ENCODE measurements around the gene XYLT1.

The XYLT1 gene

DNA sequence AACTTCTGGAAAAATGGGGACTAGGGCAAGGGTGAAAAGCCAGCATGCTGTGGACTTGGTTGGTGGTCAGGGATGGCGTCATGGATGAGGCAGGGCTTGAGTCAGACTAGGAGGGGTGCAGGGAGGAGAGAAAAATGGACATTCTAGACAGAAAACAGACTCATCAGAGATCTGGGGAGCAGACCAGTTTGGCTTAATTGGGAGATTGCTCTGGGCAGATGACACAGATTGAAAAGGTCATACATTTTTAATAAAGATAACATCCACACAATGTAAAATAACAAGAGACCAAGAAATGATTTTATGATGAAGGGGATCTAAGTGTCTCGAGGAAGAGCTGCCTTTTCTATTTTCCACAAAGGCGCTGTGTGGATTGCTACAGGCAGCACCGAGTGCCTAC lies 326.3 kb downstream of the XYLT1 start:
- no peak for DNase-seq
- in situ Hi-C loops (cut with HindIII; ENCODE audit: low pct_ligation_motif_present, low pct_unique_long_range_greater_than_20kb, low sequenced_read_pairs): no loop called here

DNA sequence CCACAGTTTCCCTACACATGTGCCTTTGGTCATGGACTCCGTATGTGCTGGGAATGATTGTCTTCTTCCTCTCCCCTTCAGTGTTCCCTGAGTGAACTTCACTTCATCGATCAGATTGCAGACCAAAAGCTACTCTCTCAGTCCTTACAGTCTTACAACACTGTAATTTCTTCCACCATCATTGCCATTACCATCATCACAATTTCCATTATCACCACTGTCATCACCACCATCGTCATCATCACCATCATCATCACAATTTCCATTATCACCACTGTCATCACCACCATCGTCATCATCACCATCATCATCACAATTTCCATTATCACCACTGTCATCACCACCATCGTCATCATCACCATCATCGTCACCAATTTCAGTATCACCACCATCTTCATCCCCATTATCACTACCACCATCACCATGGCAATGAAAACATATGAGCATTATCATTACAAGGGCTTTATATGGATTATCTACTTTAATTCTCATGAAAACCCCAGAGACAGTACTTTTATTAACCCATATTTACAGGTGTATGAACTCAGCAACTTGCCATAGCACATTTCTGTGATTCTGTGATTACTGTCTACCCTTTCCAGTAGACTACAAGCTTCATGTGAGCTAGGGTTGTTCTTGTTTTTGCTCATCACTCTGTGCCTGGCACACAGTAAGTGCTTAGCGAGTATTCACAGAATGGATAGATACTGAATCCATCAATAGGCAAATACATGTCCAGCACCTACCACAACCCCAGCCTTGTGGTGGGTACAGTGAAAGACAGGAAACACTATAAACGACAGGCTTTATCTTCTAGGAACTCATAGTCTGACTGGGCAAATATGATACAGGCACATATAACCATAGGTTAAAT lies 327.0 kb downstream of the XYLT1 start:
- in situ Hi-C loops (cut with HindIII; ENCODE audit: low pct_ligation_motif_present, low pct_unique_long_range_greater_than_20kb, low sequenced_read_pairs): no loop called here

DNA sequence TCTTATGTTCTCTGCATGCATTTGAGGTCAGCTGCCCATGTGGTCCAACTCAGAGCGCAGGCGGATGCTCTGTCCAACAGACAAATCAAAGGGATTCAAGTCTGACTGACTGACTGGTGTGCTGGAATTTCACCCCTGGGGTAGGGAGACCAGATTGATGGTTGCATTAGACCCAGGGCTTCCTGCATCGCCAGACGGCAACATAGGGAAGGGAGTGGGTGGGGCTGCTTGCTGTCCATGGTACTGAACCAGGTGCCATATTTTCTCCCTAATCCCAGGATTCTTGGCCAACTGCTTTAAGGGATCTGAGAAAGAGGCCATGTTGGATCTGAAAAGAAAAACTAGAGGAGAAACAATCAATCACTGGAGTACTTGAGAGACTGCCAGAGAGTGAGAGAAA lies 332.0 kb downstream of the XYLT1 start:
- DNase-seq: peak; percentile 37
- in situ Hi-C loops (cut with HindIII; ENCODE audit: low pct_ligation_motif_present, low pct_unique_long_range_greater_than_20kb, low sequenced_read_pairs): no loop called here

More for the DNA sequence above, 327.0 kb downstream of the XYLT1 start:
- no peak for DNase-seq

DNA sequence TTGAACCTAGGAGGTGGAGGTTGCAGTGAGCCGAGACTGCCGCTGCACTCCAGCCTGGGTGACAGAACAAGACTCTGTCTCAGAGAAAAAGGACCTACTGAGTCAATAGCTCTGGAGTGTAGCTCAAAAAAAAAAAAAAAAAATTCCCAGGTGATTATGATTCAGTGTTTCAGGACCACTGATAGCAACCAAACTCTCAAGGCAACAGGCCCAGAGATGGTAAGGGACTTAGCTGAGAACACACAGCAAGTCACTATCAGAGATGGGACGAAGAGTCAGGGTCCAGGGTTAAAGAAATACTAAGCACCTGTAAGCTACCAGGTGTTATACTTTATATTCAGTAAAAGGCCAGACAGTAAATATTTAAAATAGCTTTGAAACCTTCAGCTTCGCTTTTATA lies 335.3 kb downstream of the XYLT1 start:
- DNase-seq: no peak
- in situ Hi-C loops (cut with HindIII; ENCODE audit: low pct_ligation_motif_present, low pct_unique_long_range_greater_than_20kb, low sequenced_read_pairs): no loop called here

DNA sequence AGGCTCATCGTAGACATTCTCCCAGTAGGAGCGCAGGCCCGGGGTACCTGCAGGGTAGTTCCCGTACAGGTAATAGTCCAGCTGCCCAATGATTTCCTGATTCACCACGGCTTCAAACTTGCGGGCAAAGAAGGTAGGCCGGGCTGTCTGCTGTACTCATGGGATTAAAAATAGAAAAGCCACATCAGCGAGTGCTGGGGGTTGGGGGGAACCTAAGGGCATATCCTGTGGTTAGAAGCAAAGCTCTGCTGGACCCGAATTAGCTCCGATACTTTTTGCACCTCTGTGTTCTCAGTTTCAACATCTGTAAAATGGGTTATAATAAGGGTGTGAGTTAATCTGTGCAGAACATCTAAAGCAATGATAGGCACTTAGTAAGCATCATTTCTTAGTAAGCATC lies 336.2 kb downstream of the XYLT1 start:
- in situ Hi-C loops (cut with HindIII; ENCODE audit: low pct_ligation_motif_present, low pct_unique_long_range_greater_than_20kb, low sequenced_read_pairs): no loop called here

DNA sequence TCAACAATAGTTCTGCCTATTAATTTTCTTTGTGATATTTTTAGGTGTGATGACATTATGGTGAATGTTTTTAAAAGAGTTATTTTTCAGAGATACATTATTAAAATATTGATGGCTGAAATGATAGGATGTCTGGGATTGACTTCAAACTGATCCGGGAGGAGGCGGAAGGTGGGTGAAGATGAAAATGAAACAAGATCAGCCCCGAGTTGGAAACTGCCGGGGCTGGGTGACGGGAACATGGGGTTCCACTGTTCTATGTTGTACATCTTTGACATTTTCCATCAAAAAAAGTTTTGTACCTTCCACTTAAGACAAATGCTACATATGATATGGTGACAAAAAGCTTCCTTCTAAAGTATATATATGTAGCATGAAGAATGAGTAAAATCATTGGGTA lies 336.9 kb downstream of the XYLT1 start:
- in situ Hi-C loops (cut with HindIII; ENCODE audit: low pct_ligation_motif_present, low pct_unique_long_range_greater_than_20kb, low sequenced_read_pairs): no loop called here
- DNase-seq: no peak

More for the DNA sequence above, 336.2 kb downstream of the XYLT1 start:
- no peak for DNase-seq

DNA sequence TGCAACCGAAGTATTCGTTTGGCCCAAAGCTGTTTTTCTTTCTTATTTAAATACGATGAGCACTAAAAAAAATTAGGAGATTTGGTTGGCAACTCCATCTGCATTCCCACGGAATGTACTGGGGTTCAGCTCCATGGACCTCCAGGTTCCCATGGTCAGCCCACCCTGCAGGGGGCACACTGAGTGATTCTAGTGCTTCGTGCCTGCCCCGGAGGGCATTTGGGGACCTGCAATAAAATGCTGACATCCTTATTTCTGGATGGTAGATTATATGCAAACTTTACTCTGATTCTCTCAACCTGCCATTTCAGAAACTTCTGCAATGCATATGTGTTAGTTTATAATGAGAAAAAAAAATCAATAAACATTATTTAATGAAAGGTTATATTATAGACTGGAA lies 339.4 kb downstream of the XYLT1 start:
- in situ Hi-C loops (cut with HindIII; ENCODE audit: low pct_ligation_motif_present, low pct_unique_long_range_greater_than_20kb, low sequenced_read_pairs): no loop called here
- DNase-seq: no peak

DNA sequence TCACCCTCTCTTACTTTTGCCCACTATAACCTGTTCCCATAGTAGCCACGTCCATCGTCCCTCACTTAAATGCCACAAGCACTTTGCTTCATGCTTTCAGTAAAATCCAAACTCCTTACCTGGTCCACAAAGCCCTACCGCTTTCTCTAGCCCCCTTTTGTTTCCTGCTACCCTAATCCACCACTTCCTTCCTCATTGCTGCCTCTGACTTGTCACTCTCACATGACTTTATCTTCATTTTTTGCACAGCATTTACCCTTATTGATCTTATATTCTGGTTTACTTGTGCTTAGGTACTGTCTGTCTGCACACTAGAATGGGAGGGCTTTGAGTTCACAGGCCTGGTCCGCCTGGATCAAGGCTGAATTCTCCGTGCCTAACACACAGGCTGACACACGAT lies 340.0 kb downstream of the XYLT1 start:
- in situ Hi-C loops (cut with HindIII; ENCODE audit: low pct_ligation_motif_present, low pct_unique_long_range_greater_than_20kb, low sequenced_read_pairs): no loop called here
- no peak for DNase-seq

DNA sequence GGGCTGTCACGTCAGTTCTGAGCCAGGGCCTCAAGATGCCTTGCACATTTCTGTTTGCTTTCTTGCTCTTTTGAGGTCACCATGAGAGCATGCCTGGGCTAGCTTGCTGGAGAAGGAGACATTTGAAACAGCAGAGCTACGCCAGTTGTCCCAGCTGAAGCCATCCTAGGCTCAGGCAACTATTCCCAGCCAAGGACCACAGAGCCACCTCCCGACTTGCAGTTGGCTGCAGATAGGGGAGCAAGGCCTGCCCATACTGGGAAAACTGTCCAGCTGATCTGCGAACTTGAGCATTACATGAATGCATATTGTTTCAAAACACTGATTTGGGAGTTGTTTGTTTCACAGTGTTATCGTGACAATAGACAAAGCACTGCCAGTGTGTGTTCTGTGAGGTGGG lies 340.8 kb downstream of the XYLT1 start:
- in situ Hi-C loops (cut with HindIII; ENCODE audit: low pct_ligation_motif_present, low pct_unique_long_range_greater_than_20kb, low sequenced_read_pairs): no loop called here
- DNase-seq: no peak

DNA sequence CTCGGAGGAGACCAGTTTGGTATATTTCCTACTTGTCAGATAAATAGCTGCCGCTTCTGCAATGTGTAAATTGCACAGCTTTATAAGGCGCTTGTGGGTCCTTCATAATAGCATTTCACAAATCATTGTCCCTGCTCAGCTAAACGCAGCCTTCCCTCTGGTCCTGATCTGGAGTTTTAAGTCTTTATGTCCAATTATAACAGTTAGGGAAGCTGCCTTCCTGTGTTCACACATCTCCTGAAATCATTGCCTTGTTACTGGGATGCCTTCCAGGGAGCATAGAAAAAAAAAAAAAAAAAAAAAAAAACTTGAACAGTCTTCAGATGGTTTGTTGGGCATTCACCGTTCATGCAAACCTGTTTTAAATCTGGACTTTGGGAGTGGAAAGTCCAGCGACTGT lies 342.0 kb downstream of the XYLT1 start:
- DNase-seq: no peak
- in situ Hi-C loops (cut with HindIII; ENCODE audit: low pct_ligation_motif_present, low pct_unique_long_range_greater_than_20kb, low sequenced_read_pairs): no loop called here

DNA sequence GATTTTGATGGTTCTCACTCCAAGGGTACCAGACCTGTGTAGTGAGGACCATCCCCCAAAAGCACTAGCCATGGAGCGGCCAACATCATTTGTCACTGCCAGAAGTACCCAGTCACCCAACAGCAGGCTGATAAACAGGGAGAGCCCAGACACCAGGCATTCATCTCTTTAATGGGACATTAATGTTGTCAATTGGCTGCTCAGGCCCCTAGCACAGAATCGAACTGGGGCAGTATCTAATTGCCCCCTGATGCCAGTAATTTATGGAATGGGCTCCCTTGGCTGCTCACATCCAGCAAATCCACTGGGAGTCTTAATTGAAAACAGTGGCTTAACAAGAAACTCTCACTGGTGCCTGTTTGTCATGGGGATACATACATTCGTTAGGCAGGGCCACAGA lies 344.6 kb downstream of the XYLT1 start:
- in situ Hi-C loops (cut with HindIII; ENCODE audit: low pct_ligation_motif_present, low pct_unique_long_range_greater_than_20kb, low sequenced_read_pairs): no loop called here
- DNase-seq: no peak

DNA sequence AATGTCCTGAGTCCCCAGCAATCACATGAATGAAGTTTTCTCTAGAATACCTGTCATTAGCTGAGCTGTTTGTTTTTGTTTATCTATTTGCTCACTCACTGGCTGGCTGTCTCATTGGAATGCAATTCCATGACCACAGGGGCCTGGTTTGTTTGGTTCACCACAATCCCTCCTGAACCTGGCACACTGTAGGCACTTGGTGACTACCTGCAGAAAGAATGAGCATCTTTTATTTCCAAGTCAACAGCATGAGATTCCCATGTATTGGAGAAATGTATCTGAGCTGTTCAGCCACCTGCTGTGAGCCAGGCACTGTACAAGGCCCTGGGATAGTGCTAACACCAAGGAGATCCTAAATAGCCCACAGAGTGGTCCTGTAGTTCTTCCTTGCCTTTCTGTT lies 345.1 kb downstream of the XYLT1 start:
- no peak for DNase-seq
- in situ Hi-C loops (cut with HindIII; ENCODE audit: low pct_ligation_motif_present, low pct_unique_long_range_greater_than_20kb, low sequenced_read_pairs): no loop called here

DNA sequence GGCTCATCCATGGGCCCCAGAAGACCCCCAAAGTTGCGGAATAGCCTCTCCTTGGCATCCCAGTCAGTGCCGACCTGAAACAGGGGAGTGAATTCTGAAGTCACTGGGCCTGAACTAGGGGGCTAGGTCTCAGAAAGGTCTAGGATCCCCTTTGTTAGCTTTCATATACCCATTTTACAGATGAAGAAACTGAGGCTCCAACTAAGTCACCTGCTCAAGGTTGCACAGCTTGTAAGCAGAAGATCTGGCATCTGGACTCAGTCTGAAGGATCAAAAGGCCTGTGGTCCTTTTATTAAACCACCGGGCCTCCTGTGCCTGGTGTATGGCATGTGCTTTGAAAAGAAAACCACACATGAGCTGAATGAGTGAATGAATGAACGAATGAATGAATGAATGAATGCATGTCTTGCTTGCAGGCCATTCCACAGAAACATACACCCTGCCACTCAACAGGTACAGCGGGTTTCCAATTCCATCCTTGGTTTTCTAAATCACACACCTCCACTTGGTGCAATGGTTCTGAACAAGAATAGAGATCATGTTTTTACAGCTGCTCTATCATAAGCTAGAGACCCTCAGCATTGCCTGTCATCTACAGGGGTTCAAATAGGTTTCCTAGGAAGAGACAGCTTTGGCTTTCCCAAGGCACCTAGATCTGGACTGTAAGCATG lies 352.7 kb downstream of the XYLT1 start:
- in situ Hi-C loops (cut with HindIII; ENCODE audit: low pct_ligation_motif_present, low pct_unique_long_range_greater_than_20kb, low sequenced_read_pairs): no loop called here
- no peak for DNase-seq

DNA sequence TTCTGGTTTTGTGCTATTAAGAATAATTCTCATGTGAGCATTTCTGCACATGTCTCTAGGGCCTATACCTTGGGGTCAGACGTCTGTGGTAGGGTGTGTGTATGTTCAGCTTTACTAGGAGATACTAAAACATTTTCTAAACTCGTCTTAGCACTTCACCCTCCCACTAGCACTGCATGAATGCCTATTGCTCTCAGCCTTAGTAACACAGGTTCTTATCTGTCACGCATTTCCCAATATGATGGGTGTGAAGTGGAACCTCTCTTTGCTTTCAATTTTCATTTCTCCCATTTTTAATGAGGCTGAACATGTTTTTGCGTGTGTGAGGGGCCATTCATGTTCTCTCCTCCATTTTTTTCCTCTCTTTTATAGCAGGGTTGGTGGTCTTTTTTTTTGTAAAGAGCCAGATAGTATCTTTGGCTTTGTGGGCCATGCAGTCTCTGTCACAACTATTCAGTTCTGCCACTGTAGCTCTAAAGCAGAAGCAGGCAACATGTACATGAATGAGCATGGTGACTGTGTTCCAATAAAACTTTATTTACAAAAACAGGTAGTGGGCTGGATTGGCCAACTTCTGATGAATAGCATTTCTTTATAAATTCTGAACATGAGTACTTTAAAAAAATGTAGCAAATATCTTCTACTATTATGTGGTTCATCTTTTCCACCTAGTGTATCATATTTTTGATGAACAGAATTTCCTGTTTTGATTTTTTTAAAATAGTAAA lies 354.0 kb downstream of the XYLT1 start:
- in situ Hi-C loops (cut with HindIII; ENCODE audit: low pct_ligation_motif_present, low pct_unique_long_range_greater_than_20kb, low sequenced_read_pairs): no loop called here
- no peak for DNase-seq

DNA sequence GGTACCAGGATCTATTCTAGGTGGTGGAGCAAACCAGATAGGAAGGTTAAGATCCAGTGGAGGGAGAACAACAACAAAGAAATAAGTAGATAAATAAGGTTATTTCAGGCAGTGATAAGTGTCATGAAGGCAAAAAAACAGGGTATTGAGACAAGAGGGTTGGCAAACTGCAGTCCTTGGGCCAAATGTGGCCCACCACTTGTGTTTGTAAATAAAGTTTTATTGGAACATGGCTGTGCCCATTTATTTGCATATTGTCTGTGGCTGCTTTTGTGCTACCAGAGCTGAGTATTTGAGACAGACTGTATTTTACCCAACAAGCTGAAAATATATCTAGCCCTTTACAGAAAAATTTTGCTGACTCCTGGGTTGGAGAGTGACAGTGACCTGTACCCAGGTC lies 361.3 kb downstream of the XYLT1 start:
- in situ Hi-C loops (cut with HindIII; ENCODE audit: low pct_ligation_motif_present, low pct_unique_long_range_greater_than_20kb, low sequenced_read_pairs): no loop called here
- no peak for DNase-seq

DNA sequence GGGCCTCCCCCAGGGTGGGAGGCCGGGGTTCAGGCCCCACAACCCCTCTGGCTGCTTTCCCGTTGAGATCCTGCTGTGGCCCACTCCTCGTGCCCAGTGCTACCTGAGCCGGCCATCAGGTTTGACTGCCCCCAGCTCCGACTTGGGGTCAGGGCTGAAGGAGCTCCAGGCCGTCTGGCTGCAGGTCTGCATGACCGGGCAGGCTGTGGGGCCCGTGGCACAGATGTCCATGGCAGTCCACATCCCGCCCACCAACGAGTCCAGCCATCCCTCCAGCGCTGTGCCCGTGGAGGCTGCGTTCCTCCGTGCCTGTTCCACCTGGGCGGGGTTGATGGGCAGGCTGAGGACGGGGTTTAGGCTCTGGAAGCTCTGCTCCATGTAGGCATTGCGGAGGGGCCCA lies 362.2 kb downstream of the XYLT1 start:
- in situ Hi-C loops (cut with HindIII; ENCODE audit: low pct_ligation_motif_present, low pct_unique_long_range_greater_than_20kb, low sequenced_read_pairs): no loop called here

DNA sequence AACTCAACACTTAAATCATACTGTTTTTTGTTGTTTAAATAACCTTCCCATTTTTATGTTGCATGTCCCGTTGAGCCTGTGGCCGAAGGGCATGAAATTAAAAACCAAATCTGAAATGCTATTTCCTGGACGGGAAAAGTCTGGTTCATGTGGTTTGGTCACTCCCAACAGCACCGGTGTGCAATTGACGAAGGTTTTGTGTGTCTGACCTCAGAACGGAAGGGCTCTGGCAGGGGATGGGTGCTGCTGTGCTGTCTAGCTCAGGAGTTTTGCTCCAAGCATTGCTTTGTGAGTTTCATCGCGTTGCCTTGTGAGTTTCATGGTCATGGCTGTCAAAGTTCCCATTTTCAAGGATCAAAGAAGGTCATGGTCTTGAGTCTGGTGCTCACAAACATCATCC lies 363.3 kb downstream of the XYLT1 start:
- in situ Hi-C loops (cut with HindIII; ENCODE audit: low pct_ligation_motif_present, low pct_unique_long_range_greater_than_20kb, low sequenced_read_pairs): no loop called here
- no peak for DNase-seq

More for the DNA sequence above, 362.2 kb downstream of the XYLT1 start:
- DNase-seq: no peak

DNA sequence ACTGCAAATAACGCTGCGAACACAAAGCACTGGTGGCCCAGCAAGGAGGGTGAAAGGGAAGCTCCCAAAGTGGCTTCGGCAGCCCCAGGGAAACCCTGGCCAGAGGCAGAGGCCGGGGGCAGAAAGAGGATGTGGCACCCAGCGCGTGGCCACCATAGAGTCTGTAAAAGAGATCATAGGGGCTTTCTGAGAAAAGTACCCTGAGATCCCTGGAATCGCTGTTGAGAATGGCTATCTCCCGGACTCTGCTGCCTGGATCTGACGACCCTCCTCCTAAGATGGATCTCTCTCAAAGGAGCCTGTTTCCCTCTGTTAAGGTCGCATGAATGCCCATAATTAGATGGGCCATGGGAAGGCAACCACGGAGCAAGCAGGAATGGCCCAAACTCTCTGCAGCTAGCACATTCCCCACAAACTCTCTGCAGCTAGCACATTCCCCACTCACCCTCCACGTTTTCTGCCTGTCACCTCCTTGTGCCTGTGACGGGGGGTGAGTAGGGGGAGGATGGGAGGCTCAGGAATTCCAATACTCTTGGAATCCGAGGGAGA lies 364.4 kb downstream of the XYLT1 start:
- no peak for DNase-seq
- in situ Hi-C loops (cut with HindIII; ENCODE audit: low pct_ligation_motif_present, low pct_unique_long_range_greater_than_20kb, low sequenced_read_pairs): no loop called here

DNA sequence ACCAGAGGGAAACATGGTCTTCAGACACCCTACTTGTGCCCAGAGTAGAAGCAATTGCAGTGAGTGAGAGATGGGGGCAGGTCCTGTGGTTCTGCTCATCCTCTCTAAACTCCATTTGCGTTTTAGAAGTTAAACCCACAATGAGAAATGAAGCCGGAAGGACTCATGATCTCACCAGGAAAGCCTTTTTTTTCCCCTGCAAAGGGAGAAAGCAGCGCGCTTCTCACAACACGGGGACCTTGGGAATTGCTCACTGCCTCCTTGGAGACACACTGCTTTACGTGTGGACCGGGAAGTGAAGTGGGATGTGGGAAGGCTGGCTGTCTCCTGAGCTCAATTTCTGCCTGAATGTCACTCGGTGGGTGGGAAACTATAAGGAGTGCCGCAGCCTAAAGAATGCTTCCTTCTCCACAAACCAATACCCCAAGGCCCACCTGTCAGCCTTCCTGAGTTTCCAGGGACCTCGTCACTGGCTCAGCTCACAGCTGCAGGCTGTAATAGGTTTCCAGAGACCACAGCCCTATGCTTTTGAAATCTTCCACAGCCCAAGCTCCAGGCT lies 365.4 kb downstream of the XYLT1 start:
- in situ Hi-C loops (cut with HindIII; ENCODE audit: low pct_ligation_motif_present, low pct_unique_long_range_greater_than_20kb, low sequenced_read_pairs): no loop called here

More for the DNA sequence above, 365.4 kb downstream of the XYLT1 start:
- DNase-seq: no peak
